AG08396 (cell line): ENCODE measurements around the gene CEP104.

ENCODE experiments used
- DNase-seq: peaks from one replicate; pipeline ENCODE4 v3.0.0; 2012; ENCODE audit warnings: low spot score, mixed read lengths

Gene CEP104

GRCh38 chr1:3868464-3869006 lies 11.5 kb upstream of the CEP104 start:
- DNase-seq = no peak

DNA sequence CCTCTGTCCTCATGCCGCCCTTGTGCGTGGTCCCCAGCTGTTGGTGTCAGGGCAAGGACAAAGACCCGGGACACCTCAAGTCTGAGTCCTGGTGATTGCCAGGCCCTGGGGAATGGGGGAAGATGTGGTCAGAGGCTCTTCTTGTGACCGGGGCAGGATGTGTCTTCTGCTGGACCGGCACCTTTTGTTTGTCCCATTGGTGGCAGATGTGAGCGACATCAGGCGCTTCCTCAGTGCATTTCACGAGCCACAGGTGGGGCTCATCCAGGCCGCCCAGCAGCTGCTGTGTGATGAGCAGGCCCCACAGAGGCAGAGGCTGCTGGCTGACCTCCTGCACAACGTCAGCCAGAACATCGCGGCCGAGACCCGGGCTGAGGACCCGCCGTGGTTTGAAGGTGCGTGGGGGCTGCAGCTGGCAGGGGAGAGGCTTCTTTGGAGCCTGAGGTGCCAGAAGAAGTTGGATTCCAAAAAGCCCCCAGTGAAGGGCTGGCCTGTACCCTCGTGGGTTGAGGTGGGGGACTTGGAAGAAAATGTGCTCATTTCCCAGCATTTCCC lies 8.7 kb upstream of the CEP104 start:
- no peak for DNase-seq

GRCh38 chr1:3864884-3865283 lies 7.9 kb upstream of the CEP104 start:
- DNase-seq = no peak

- no peak for DNase-seq
These were observed 6.4 kb upstream of the CEP104 start for GRCh38 chr1:3863231-3863935.

GRCh38 chr1:3858231-3858981 lies 1.4 kb upstream of the CEP104 start:
- peak; percentile 32 for DNase-seq

GRCh38 chr1:3857791-3858129 lies 749 bp upstream of the CEP104 start:
- no peak for DNase-seq

- no peak for DNase-seq
These were observed 4.1 kb downstream of the CEP104 start for GRCh38 chr1:3852711-3853485.

GRCh38 chr1:3852091-3852490 lies 4.9 kb downstream of the CEP104 start:
- no peak for DNase-seq

DNA sequence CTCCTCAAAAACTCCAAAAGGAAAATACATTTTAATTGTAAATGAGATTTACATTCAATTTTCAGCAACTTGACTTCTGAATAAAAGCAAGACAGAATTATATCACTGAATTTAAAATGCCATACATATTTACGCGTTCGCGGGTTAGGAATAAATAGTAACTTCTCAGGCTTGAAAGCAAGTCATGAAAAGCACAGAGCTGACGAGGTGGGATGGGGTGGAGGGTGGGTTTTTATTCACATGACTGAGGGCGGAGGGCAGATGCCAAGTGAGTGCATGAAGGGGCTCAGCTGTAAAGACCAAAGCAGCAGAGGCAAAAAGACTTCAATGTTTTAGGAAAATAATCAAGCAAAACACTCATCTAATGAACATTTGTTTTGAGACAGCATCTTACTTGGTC lies 5.7 kb downstream of the CEP104 start:
- DNase-seq = no peak

DNA sequence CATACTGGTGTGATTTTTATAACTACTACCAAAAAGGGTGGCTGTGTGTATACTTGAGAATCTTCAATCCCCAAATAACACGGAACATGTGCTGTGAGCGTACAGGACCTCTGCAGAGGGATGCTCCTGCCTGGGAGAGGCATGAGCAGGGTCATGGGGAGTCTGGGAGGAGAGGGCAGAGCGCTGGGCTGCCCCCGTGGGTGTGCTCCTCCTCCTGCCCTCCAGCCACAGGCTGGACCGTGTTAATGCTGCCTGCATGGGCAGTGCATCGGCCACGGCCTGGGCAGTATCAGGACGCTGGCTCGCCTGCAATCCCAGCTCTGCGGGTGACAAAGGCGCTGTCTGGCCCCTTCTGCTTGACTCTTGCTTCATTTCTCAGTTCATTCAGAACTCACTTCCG lies 6.2 kb downstream of the CEP104 start:
- no peak for DNase-seq

- no peak for DNase-seq
These were observed 9.9 kb downstream of the CEP104 start for GRCh38 chr1:3847081-3847480.

DNA sequence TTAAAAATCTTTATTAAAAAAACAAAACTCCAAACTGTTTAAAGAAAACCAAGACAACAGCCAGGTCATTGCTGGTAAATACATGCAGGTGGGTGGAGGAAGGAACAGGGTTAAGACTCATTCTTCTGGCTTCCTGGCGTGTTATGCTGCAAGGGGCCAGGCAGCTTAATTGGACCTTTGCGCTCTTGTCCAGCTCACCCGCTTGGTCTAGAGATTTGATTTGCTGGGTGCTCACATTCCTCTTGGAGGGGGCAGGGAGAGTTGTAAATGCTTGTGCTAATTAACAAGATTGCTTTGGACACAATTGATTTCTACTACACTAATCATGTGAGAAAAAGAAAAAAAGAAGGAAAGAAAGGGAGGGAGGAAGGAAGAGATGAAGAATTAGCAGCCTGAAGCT lies 10.5 kb downstream of the CEP104 start:
- DNase-seq = no peak

DNA sequence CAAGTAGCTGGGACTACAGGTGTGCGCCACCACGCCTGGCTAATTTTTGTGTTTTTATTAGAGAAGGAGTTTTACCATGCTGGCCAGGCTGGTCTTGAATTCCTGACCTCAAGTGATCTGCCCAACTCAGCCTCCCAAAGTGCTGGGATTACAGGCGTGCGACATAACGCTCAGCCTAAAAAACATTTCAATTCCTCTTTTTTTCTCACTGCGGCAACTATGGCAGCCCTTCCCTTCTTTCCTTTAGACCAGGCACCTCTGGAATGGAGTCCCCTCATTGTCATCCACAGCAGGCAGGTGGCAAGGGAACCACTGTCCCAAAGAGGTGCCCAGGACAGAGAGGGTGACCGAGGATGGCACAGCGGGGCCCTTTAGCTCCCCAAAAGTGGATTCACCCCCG lies 14.1 kb downstream of the CEP104 start:
- no peak for DNase-seq

GRCh38 chr1:3841491-3841890 lies 15.5 kb downstream of the CEP104 start:
- no peak for DNase-seq

- DNase-seq = no peak
These were observed 18.2 kb downstream of the CEP104 start for GRCh38 chr1:3838788-3839187.

GRCh38 chr1:3837685-3838084 lies 19.3 kb downstream of the CEP104 start:
- no peak for DNase-seq

- DNase-seq = no peak
These were observed 19.8 kb downstream of the CEP104 start for GRCh38 chr1:3837200-3837599.

GRCh38 chr1:3836421-3836820 lies 20.6 kb downstream of the CEP104 start:
- DNase-seq = no peak

- DNase-seq = no peak
These were observed 22.3 kb downstream of the CEP104 start for GRCh38 chr1:3834701-3835100.

- DNase-seq = no peak
These were observed 25.3 kb downstream of the CEP104 start for GRCh38 chr1:3831689-3832088.

DNA sequence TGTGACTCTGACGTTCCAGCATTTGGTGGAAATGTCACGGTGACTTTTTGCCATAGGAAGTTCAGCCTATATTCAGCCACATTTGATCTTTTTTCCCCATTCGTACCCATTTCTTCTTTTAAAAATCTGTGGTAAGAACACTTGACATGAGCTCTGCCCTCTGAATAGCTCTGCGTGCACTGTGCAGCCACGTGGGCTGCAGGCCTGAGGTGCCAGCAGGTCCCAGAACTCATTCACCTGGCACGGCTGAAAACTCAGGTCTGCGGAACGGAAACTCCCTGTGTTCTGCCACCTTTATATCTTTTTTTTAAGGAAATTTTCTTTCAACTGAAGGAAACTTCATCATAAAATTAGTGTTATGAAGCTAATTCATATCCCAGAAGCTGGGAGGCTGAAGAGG lies 28.6 kb downstream of the CEP104 start:
- DNase-seq = no peak

- no peak for DNase-seq
These were observed 29.2 kb downstream of the CEP104 start for GRCh38 chr1:3827813-3828307.
